ENCODE results near the gene PLEKHG3.

DNA sequence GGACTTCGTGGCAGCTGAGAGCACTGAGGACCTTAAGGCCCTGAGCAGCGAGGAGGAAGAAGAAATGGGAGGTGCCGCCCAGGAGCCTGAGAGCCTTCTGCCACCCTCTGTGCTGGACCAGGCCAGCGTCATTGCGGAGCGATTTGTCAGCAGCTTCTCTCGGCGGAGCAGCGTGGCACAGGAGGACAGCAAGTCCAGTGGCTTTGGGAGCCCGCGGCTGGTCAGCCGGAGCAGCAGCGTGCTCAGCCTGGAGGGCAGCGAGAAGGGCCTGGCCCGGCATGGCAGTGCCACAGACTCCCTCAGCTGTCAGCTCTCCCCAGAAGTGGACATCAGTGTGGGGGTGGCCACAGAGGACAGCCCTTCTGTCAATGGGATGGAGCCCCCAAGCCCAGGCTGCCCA is 37.0 kb downstream of the PLEKHG3 start:
- TF ChIP-seq GATA3 (IDR thresholded peaks at IDR 0.05; ENCODE audit: low read depth, low read length) (no peak), GATA2 (IDR thresholded peaks at IDR 0.05; ENCODE audit: low read depth, low read length) (no peak)

All from SH-SY5Y (cell line).